HG02938 (cell line): ENCODE measurements around the gene VGLL4.
"Not testable (repeated sequence)": the region's sequence is repeated elsewhere in the genome, so short reads cannot be mapped to it uniquely, and the experiment has no call there.

Experiments
- ATAC-seq: cut with Tn5 transposase; IDR thresholded peaks from one replicate; pipeline ENCODE4 v1.9.1; 2021; ENCODE audit warnings: mild to moderate bottlenecking, moderate library complexity; ENCODE audit not compliant: unreplicated experiment

VGLL4 gene

GRCh38 chr3:11643605-11644087 is at the start of gene VGLL4:
Gene VGLL4, minus strand, starts transcription at chr3:11643915. Its CDS starts 397 bp downstream, at chr3:11643518.
- ATAC-seq: peak; percentile 39

GRCh38 chr3:11692532-11692813 is 48.8 kb upstream of the VGLL4 start:
- no peak for ATAC-seq

- no peak for ATAC-seq
Observed at GRCh38 chr3:11691767-11692531, 48.2 kb upstream of the VGLL4 start.

GRCh38 chr3:11690863-11691766 is 47.4 kb upstream of the VGLL4 start:
- no peak for ATAC-seq

GRCh38 chr3:11689749-11690148 is 46.0 kb upstream of the VGLL4 start:
- ATAC-seq: no peak

- not testable (repeated sequence) for ATAC-seq
Observed at GRCh38 chr3:11684980-11685379, 41.3 kb upstream of the VGLL4 start.

- no peak for ATAC-seq
Observed at GRCh38 chr3:11680509-11680908, 36.8 kb upstream of the VGLL4 start.

GRCh38 chr3:11679964-11680363 is 36.2 kb upstream of the VGLL4 start:
- ATAC-seq: no peak

GRCh38 chr3:11672363-11672762 is 28.6 kb upstream of the VGLL4 start:
- no peak for ATAC-seq

GRCh38 chr3:11671648-11672100 is 28.0 kb upstream of the VGLL4 start:
- ATAC-seq: peak; percentile 80

- no peak for ATAC-seq
Observed at GRCh38 chr3:11668243-11669235, 24.8 kb upstream of the VGLL4 start.

GRCh38 chr3:11665331-11665730 is 21.6 kb upstream of the VGLL4 start:
- no peak for ATAC-seq

GRCh38 chr3:11662392-11662990 is 18.8 kb upstream of the VGLL4 start:
- no peak for ATAC-seq

- ATAC-seq: no peak
Observed at GRCh38 chr3:11661827-11662226, 18.1 kb upstream of the VGLL4 start.

- ATAC-seq: no peak
Observed at GRCh38 chr3:11661052-11661656, 17.4 kb upstream of the VGLL4 start.

- ATAC-seq: no peak
Observed at GRCh38 chr3:11660242-11660641, 16.5 kb upstream of the VGLL4 start.

GRCh38 chr3:11658180-11658579 is 14.5 kb upstream of the VGLL4 start:
- no peak for ATAC-seq

GRCh38 chr3:11655196-11655928 is 11.6 kb upstream of the VGLL4 start:
- no peak for ATAC-seq

- no peak for ATAC-seq
Observed at GRCh38 chr3:11654166-11654565, 10.5 kb upstream of the VGLL4 start.
